GM19397 (cell line): Measurements from ENCODE around the gene MAN1C1.

Experiments
- ATAC-seq: cut with Tn5 transposase; IDR thresholded peaks from one replicate; pipeline ENCODE4 v1.9.1; 2021; ENCODE audit warnings: mild to moderate bottlenecking, moderate library complexity; ENCODE audit not compliant: unreplicated experiment

Gene MAN1C1

GRCh38 chr1:25675729-25676476 is 59.3 kb downstream of the MAN1C1 start:
- ATAC-seq = peak; percentile 97

GRCh38 chr1:25676488-25676887 is 59.9 kb downstream of the MAN1C1 start:
- ATAC-seq = no peak

- ATAC-seq = no peak
These were observed 60.7 kb downstream of the MAN1C1 start for GRCh38 chr1:25677193-25677773.

GRCh38 chr1:25679171-25679570 is 62.6 kb downstream of the MAN1C1 start:
- ATAC-seq = no peak

- no peak for ATAC-seq
These were observed 64.1 kb downstream of the MAN1C1 start for GRCh38 chr1:25680701-25681100.

GRCh38 chr1:25682059-25682601 is 65.5 kb downstream of the MAN1C1 start:
- no peak for ATAC-seq

GRCh38 chr1:25683177-25683576 is 66.6 kb downstream of the MAN1C1 start:
- ATAC-seq = no peak

- ATAC-seq = no peak
These were observed 67.1 kb downstream of the MAN1C1 start for GRCh38 chr1:25683731-25684130.

GRCh38 chr1:25684216-25684965 is 67.8 kb downstream of the MAN1C1 start:
- ATAC-seq = no peak

- ATAC-seq = no peak
These were observed 68.7 kb downstream of the MAN1C1 start for GRCh38 chr1:25685211-25685750.

- no peak for ATAC-seq
These were observed 69.5 kb downstream of the MAN1C1 start for GRCh38 chr1:25685938-25686665.

- no peak for ATAC-seq
These were observed 70.8 kb downstream of the MAN1C1 start for GRCh38 chr1:25687221-25688017.

GRCh38 chr1:25688390-25689119 is 72.0 kb downstream of the MAN1C1 start:
- ATAC-seq = no peak

GRCh38 chr1:25689686-25690381 is 73.2 kb downstream of the MAN1C1 start:
- ATAC-seq = no peak

GRCh38 chr1:25690396-25690956 is 73.9 kb downstream of the MAN1C1 start:
- ATAC-seq = no peak

- ATAC-seq = no peak
These were observed 74.6 kb downstream of the MAN1C1 start for GRCh38 chr1:25691211-25691610.

- no peak for ATAC-seq
These were observed 76.0 kb downstream of the MAN1C1 start for GRCh38 chr1:25692560-25692959.
